ENCODE data around the gene TENT5C. TPM values are rescaled to one million over a fixed set of nuclear protein-coding genes. Genes with fewer than 3 reads are reported as not detected.

The TENT5C gene
- polyA plus RNA-seq, 1 of the 3 experiments (the other 2 are of a cell fraction) = 0.90 TPM

GRCh38 chr1:117562581-117563491 lies 43.0 kb upstream of the TENT5C start:
- H3K4me3 ChIP-seq (ENCODE audit: low read depth in 2 of 2, low read length in 1 of 2) = no peak overlapping the region
- no peaks in the 10 kb centered on the region for H3K9me3 ChIP-seq
- TF ChIP-seq RAD21 (IDR thresholded peaks at IDR 0.05; ENCODE audit: low read length) (no peak), TAF1 (IDR thresholded peaks at IDR 0.05; ENCODE audit: borderline replicate concordance, low read depth, low read length) (no peak), NRF1 (IDR thresholded peaks at IDR 0.05; ENCODE audit: low read depth, low read length) (no peak), RCOR1 (IDR thresholded peaks at IDR 0.05; ENCODE audit: low read length) (no peak), TCF12 (IDR thresholded peaks at IDR 0.05) (no peak)
- H3K27ac ChIP-seq (ENCODE audit: low read depth in 2 of 2, low read length in 1 of 2) = no peak overlapping the region
- CTCF ChIA-PET = interaction anchor here (0.8 to 1.7 kb wide), 3 partner anchors 13 to 191 kb away, joined by 3 to 4 read pairs (median 4); no protein-coding TSS in a partner anchor
- peaks cover 0 to 11% of the 10 kb centered on the region in 2 experiments; a peak in 1 of 4 replicates for H3K4me1 ChIP-seq (ENCODE audit: control insufficient read depth in 1 of 2, insufficient read depth in 2 of 2, low read depth in 1 of 2, low read length in 1 of 2)
- no peak overlapping the region for H3K9ac ChIP-seq
- no peaks in the 10 kb centered on the region for H3F3A ChIP-seq (replicated peaks; ENCODE audit: insufficient read depth)
- H2AFZ ChIP-seq (ENCODE audit: low read depth) = no peak overlapping the region
- H3K27me3 ChIP-seq (ENCODE audit: insufficient read depth) = peaks cover 9% of the 10 kb centered on the region; the same call in 1 of the 2 replicates
- POLR2A ChIA-PET = no interaction called here
- 38% methylated on average over 5 of the region's 9 CpGs for WGBS (ENCODE audit: low lambda C conversion rate)
- H3K36me3 ChIP-seq (replicated peaks in 1 of 2; ENCODE audit: control insufficient read depth in 1 of 2, insufficient read depth in 2 of 2, low read length in 1 of 2) = no peaks in the 10 kb centered on the region
- no peaks in the 10 kb centered on the region for H3K79me2 ChIP-seq (ENCODE audit: insufficient read depth)
- no peak for DNase-seq
- no peaks in the 10 kb centered on the region for H3K9me2 ChIP-seq
- H4K20me1 ChIP-seq (ENCODE audit: insufficient read depth) = no peaks in the 10 kb centered on the region
- no peak overlapping the region for H3K4me2 ChIP-seq

GRCh38 chr1:117563492-117563875 lies 42.4 kb upstream of the TENT5C start:
- no peaks in the 10 kb centered on the region for H3K36me3 ChIP-seq (replicated peaks in 1 of 2; ENCODE audit: control insufficient read depth in 1 of 2, insufficient read depth in 2 of 2, low read length in 1 of 2)
- H3K79me2 ChIP-seq (ENCODE audit: insufficient read depth) = no peaks in the 10 kb centered on the region
- CTCF ChIA-PET = interaction anchor here (0.8 to 1.7 kb wide), 4 partner anchors 10 to 191 kb away, joined by 3 to 4 read pairs (median 4); no protein-coding TSS in a partner anchor
- no peak overlapping the region for H3K9ac ChIP-seq
- TF ChIP-seq SMC3 (IDR thresholded peaks at IDR 0.05; ENCODE audit: low read depth, low read length) (no peak), RCOR1 (IDR thresholded peaks at IDR 0.05; ENCODE audit: low read length) (no peak), TEAD4 (IDR thresholded peaks at IDR 0.05; ENCODE audit: borderline replicate concordance, insufficient read depth) (no peak), NRF1 (IDR thresholded peaks at IDR 0.05; ENCODE audit: low read depth, low read length) (no peak), EZH2phosphoT487 (IDR thresholded peaks at IDR 0.05; ENCODE audit: borderline replicate concordance, low read depth) (no peak), IRF3 (IDR thresholded peaks at IDR 0.05; ENCODE audit: low read depth, low read length) (no peak), FOXM1 (IDR thresholded peaks at IDR 0.05; ENCODE audit: low read depth) (no peak), PBX3 (IDR thresholded peaks at IDR 0.05) (no peak), MXI1 (IDR thresholded peaks at IDR 0.05; ENCODE audit: low read depth, low read length) (no peak), FOXJ3 (CRISPR knock-in tag; IDR thresholded peaks at IDR 0.05) (no peak), YY1 (IDR thresholded peaks at IDR 0.05; ENCODE audit: low read depth) (no peak), RFX5 (IDR thresholded peaks at IDR 0.05; ENCODE audit: low read length) (no peak), GATA2 (CRISPR knock-in tag; IDR thresholded peaks at IDR 0.05) (no peak), ELF1 (IDR thresholded peaks at IDR 0.05) (no peak), USF1 (IDR thresholded peaks at IDR 0.05; ENCODE audit: borderline replicate concordance, low read depth) (no peak)
- H2AFZ ChIP-seq (ENCODE audit: low read depth) = no peak overlapping the region
- H3F3A ChIP-seq (replicated peaks; ENCODE audit: insufficient read depth) = no peaks in the 10 kb centered on the region
- WGBS (ENCODE audit: low lambda C conversion rate) = 55% methylated on average over 4 of the region's 4 CpGs
- no peaks in the 10 kb centered on the region for H3K9me2 ChIP-seq
- H3K27ac ChIP-seq (ENCODE audit: low read depth in 2 of 2, low read length in 1 of 2) = no peak overlapping the region
- H3K27me3 ChIP-seq (ENCODE audit: insufficient read depth) = peaks cover 9% of the 10 kb centered on the region; the same call in 1 of the 2 replicates
- peaks cover 0 to 11% of the 10 kb centered on the region in 2 experiments; a peak in 1 of 4 replicates for H3K4me1 ChIP-seq (ENCODE audit: control insufficient read depth in 1 of 2, insufficient read depth in 2 of 2, low read depth in 1 of 2, low read length in 1 of 2)
- H4K20me1 ChIP-seq (ENCODE audit: insufficient read depth) = no peaks in the 10 kb centered on the region
- no peak overlapping the region for H3K4me3 ChIP-seq (ENCODE audit: low read depth in 2 of 2, low read length in 1 of 2)
- H3K4me2 ChIP-seq = no peak overlapping the region
- H3K9me3 ChIP-seq = no peaks in the 10 kb centered on the region
- DNase-seq = no peak
- POLR2A ChIA-PET = no interaction called here
